ENCODE data around the gene MAD1L1. TPM values are rescaled to one million over a fixed set of nuclear protein-coding genes. Genes with fewer than 3 reads are reported as not detected.

The MAD1L1 gene
- total and polyA plus RNA-seq, 4 donors: 29.3 to 44.1 (median 35.8) TPM

DNA sequence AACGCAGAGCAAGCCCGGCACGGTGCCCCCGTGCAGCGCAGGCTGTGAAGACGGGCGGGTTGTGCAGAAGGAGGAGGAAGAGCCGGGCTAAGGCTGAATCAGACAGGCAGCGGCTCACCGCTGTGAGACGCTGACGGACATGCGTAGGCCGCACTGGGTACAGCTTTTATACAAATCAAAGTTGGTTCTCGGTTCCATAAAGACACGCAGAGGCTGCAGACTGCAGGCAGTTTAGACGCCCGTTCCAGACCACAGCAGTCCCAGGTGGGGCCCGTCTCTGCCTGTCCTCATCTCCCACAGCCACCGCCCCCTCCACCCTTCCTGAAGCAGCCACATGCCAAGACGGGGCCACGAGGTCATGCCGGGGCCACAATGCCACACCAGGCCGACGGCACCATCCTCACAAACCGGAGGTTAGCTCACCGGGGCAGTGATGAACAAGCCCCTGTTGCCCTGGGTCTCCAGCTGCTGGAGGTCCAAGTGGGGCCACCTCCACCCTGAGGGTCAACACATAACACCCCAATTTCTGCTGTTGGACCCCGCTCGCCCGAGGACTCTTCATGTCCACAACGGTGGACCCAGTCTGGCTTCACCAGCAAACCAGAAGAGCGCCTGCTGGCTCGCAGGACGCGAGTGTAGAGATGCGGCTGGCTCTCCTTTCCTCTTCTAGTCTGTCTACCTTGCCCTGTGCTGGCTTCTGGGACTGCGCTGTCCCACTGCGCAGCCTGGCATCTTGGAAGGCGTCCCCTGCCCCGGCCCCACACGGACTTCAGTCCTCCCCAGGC, 335.5 kb downstream of the MAD1L1 start:
- no peaks in the 10 kb centered on the region for H3K9me3 ChIP-seq (ENCODE audit: control insufficient read depth, insufficient read depth, low read length)
- no peak for DNase-seq (ENCODE audit: low read depth in 4 of 6, low spot score in 6 of 6)
- no peak overlapping the region for H3K27ac ChIP-seq (ENCODE audit: low read depth, low read length)
- peaks cover 62% of the 10 kb centered on the region for H3K4me1 ChIP-seq (ENCODE audit: control insufficient read depth, insufficient read depth, low read length)
- no peaks in the 10 kb centered on the region for H3K27me3 ChIP-seq (ENCODE audit: control insufficient read depth, insufficient read depth, low read length)
- H3K4me3 ChIP-seq (ENCODE audit: low read depth, low read length): no peak overlapping the region
- H3K36me3 ChIP-seq (ENCODE audit: control insufficient read depth, insufficient read depth, low read length): peaks cover 80% of the 10 kb centered on the region
- WGBS (ENCODE audit: insufficient coverage): 90% methylated on average over 41 of the region's 41 CpGs

- H3K27ac ChIP-seq (ENCODE audit: low read depth, low read length): no peak overlapping the region
- WGBS (ENCODE audit: insufficient coverage): 93% methylated on average over 29 of the region's 30 CpGs
- H3K4me1 ChIP-seq (ENCODE audit: control insufficient read depth, insufficient read depth, low read length): peaks cover 50% of the 10 kb centered on the region
- H3K9me3 ChIP-seq (ENCODE audit: control insufficient read depth, insufficient read depth, low read length): no peaks in the 10 kb centered on the region
- peaks cover 70% of the 10 kb centered on the region for H3K36me3 ChIP-seq (ENCODE audit: control insufficient read depth, insufficient read depth, low read length)
- H3K27me3 ChIP-seq (ENCODE audit: control insufficient read depth, insufficient read depth, low read length): no peaks in the 10 kb centered on the region
- no peak overlapping the region for H3K4me3 ChIP-seq (ENCODE audit: low read depth, low read length)
- no peak for DNase-seq (ENCODE audit: low read depth in 4 of 6, low spot score in 6 of 6)
These were observed 336.9 kb downstream of the MAD1L1 start for GRCh38 chr7:1895664-1896515.

DNA sequence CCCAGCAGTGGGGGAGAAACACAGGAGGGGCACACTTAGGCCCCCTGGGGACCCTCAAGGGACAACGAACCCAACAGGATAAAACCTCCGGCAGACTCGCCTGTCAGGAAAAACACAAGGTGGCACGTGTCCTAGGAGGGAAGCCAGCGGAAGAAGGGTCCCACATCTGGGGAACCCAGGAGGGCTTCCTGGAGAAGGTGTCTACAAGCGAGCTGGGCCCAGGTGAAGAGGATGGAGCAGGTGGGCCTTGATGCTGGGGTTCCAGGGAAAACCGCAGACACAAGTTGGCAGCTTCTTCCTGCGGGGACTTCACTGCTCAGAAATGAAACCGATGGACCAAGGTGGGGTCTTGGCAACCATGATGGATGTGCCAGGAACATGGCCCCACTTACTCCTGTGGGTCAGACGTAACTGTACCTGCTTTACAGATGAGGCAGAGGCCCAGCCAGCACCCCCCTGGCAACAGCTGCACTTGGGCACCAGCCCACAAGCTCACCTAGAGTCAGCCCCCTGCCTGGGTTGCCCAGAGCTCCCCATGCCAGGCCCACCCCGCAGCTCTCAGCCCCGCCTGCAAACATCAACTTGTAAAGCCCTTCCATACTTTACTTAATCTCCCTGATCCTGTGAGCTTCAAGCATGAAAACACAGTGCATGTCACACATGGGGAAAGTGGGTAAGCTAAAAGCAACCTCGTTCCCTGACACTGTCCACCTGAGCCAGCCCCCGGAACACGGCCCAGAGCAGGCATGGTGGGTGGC, 337.7 kb downstream of the MAD1L1 start:
- no peak overlapping the region for H3K27ac ChIP-seq (ENCODE audit: low read depth, low read length)
- DNase-seq (ENCODE audit: low read depth in 4 of 6, low spot score in 6 of 6): no peak
- 91% methylated on average over 13 of the region's 15 CpGs for WGBS (ENCODE audit: insufficient coverage)
- H3K36me3 ChIP-seq (ENCODE audit: control insufficient read depth, insufficient read depth, low read length): peaks cover 72% of the 10 kb centered on the region
- no peak overlapping the region for H3K4me3 ChIP-seq (ENCODE audit: low read depth, low read length)
- peaks cover 42% of the 10 kb centered on the region for H3K4me1 ChIP-seq (ENCODE audit: control insufficient read depth, insufficient read depth, low read length)
- no peaks in the 10 kb centered on the region for H3K9me3 ChIP-seq (ENCODE audit: control insufficient read depth, insufficient read depth, low read length)
- no peaks in the 10 kb centered on the region for H3K27me3 ChIP-seq (ENCODE audit: control insufficient read depth, insufficient read depth, low read length)

- H3K27me3 ChIP-seq (ENCODE audit: control insufficient read depth, insufficient read depth, low read length): no peaks in the 10 kb centered on the region
- no peak for DNase-seq (ENCODE audit: low read depth in 4 of 6, low spot score in 6 of 6)
These were observed 338.3 kb downstream of the MAD1L1 start for GRCh38 chr7:1894313-1894900.

DNA sequence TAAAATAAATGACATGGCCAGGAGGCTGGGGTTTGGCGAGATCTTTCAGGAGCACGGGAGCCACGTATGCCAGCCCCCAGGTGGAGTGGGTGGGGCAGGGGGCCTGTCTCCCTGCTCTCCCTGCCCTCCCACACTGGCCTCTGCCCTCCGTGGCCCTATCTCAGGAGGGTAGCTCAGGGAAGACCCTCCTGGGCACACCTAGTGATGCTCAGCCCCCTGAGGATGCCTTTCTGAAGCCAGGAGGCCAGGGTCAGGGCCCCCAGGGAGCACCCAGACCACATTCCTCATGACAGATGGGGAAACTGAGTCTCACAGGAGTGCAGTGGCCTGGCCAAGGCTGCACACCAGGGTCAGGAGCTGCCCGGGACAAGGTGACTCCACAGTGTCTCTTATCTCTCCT, 339.3 kb downstream of the MAD1L1 start:
- no peaks in the 10 kb centered on the region for H3K27me3 ChIP-seq (ENCODE audit: control insufficient read depth, insufficient read depth, low read length)
- H3K4me1 ChIP-seq (ENCODE audit: control insufficient read depth, insufficient read depth, low read length): peaks cover 26% of the 10 kb centered on the region
- WGBS (ENCODE audit: insufficient coverage): 100% methylated on average over 3 of the region's 5 CpGs
- H3K9me3 ChIP-seq (ENCODE audit: control insufficient read depth, insufficient read depth, low read length): no peaks in the 10 kb centered on the region
- H3K27ac ChIP-seq (ENCODE audit: low read depth, low read length): no peak overlapping the region
- DNase-seq (ENCODE audit: low read depth in 4 of 6, low spot score in 6 of 6): no peak
- H3K4me3 ChIP-seq (ENCODE audit: low read depth, low read length): no peak overlapping the region
- peaks cover 74% of the 10 kb centered on the region for H3K36me3 ChIP-seq (ENCODE audit: control insufficient read depth, insufficient read depth, low read length)

More at GRCh38 chr7:1894313-1894900, 338.3 kb downstream of the MAD1L1 start:
- Histone ChIP-seq H3K4me3 (ENCODE audit: low read depth, low read length) (no peak overlapping the region), H3K27ac (ENCODE audit: low read depth, low read length) (no peak overlapping the region), H3K9me3 (ENCODE audit: control insufficient read depth, insufficient read depth, low read length) (no peaks in the 10 kb centered on the region), H3K36me3 (ENCODE audit: control insufficient read depth, insufficient read depth, low read length) (peaks cover 72% of the 10 kb centered on the region), H3K4me1 (ENCODE audit: control insufficient read depth, insufficient read depth, low read length) (peaks cover 35% of the 10 kb centered on the region)
- WGBS (ENCODE audit: insufficient coverage): 87% methylated on average over 7 of the region's 9 CpGs

GRCh38 chr7:1893036-1893435, 339.7 kb downstream of the MAD1L1 start:
- H3K36me3 ChIP-seq (ENCODE audit: control insufficient read depth, insufficient read depth, low read length): peaks cover 74% of the 10 kb centered on the region
- H3K4me1 ChIP-seq (ENCODE audit: control insufficient read depth, insufficient read depth, low read length): peaks cover 22% of the 10 kb centered on the region
- H3K9me3 ChIP-seq (ENCODE audit: control insufficient read depth, insufficient read depth, low read length): no peaks in the 10 kb centered on the region
- H3K4me3 ChIP-seq (ENCODE audit: low read depth, low read length): no peak overlapping the region
- 48% methylated on average over 2 of the region's 11 CpGs for WGBS (ENCODE audit: insufficient coverage)
- DNase-seq (ENCODE audit: low read depth in 4 of 6, low spot score in 6 of 6): no peak
- no peak overlapping the region for H3K27ac ChIP-seq (ENCODE audit: low read depth, low read length)
- no peaks in the 10 kb centered on the region for H3K27me3 ChIP-seq (ENCODE audit: control insufficient read depth, insufficient read depth, low read length)

DNA sequence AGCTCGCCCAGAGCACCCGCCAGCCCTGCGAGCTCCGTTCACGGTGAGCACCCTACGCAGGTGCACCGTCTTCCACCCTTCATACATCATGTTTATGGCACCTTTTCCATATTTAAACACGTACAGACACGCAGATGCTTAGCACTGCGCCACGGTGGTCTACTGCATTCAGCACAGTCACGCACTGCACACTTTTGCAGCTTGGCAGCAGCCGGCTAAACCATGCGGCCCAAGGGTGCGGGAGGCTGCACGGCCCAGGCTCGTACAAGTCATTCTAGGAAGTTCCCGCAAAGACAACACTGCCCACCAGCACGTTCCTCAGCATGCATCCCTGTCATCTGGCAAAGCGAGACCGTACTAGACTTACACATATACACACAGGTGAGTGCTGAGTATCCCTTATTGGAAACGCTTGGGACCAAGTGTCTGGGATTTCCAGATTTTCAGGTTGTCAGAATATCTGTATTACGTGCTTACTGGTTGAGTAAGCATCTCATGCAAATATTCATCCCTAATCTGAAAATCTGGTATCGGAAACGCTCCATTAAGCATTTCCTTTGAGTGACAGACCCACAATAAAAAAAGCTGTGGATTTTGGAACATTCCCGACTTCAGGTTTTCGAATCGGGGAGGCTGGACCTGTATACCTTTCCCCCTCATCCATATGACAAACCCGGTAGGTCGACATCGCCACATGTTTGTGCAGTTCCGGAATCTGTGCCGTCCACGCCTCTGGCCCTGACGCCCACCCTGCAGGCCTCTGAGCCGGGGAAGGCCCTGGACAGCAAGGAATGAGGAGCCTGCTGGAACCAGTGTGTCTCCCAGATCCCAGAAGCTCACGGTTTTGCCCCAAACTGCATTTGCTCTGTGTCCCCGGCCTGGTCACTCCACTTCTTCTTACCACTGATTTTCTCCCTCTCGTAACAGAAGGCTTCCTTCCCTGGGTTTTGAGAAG, 340.5 kb downstream of the MAD1L1 start:
- 89% methylated on average over 33 of the region's 39 CpGs for WGBS (ENCODE audit: insufficient coverage)
- Histone ChIP-seq H3K27ac (ENCODE audit: low read depth, low read length) (no peak overlapping the region), H3K4me1 (ENCODE audit: control insufficient read depth, insufficient read depth, low read length) (peaks cover 15% of the 10 kb centered on the region), H3K36me3 (ENCODE audit: control insufficient read depth, insufficient read depth, low read length) (peaks cover 74% of the 10 kb centered on the region), H3K27me3 (ENCODE audit: control insufficient read depth, insufficient read depth, low read length) (no peaks in the 10 kb centered on the region), H3K9me3 (ENCODE audit: control insufficient read depth, insufficient read depth, low read length) (no peaks in the 10 kb centered on the region), H3K4me3 (ENCODE audit: low read depth, low read length) (no peak overlapping the region)
- DNase-seq (ENCODE audit: low read depth in 4 of 6, low spot score in 6 of 6): no peak

GRCh38 chr7:1890289-1891235, 342.2 kb downstream of the MAD1L1 start:
- Histone ChIP-seq H3K27me3 (ENCODE audit: control insufficient read depth, insufficient read depth, low read length) (no peaks in the 10 kb centered on the region), H3K4me3 (ENCODE audit: low read depth, low read length) (no peak overlapping the region), H3K4me1 (ENCODE audit: control insufficient read depth, insufficient read depth, low read length) (peaks cover 20% of the 10 kb centered on the region), H3K9me3 (ENCODE audit: control insufficient read depth, insufficient read depth, low read length) (no peaks in the 10 kb centered on the region), H3K36me3 (ENCODE audit: control insufficient read depth, insufficient read depth, low read length) (peaks cover 78% of the 10 kb centered on the region), H3K27ac (ENCODE audit: low read depth, low read length) (no peak overlapping the region)
- WGBS (ENCODE audit: insufficient coverage): 94% methylated on average over 20 of the region's 26 CpGs
- DNase-seq (ENCODE audit: low read depth in 4 of 6, low spot score in 6 of 6): no peak

All from spinal cord (tissue), 10 donors.